GM19023 (cell line): ENCODE data around the gene SHROOM1.
A peak's percentile ranks its signal among the peaks of the same experiment; 100 is the strongest.

ENCODE experiments used
- ATAC-seq: cut with Tn5 transposase; IDR thresholded peaks from one replicate; pipeline ENCODE4 v1.9.1; 2021; ENCODE audit warnings: mild to moderate bottlenecking, moderate library complexity; ENCODE audit not compliant: unreplicated experiment

SHROOM1 gene

DNA sequence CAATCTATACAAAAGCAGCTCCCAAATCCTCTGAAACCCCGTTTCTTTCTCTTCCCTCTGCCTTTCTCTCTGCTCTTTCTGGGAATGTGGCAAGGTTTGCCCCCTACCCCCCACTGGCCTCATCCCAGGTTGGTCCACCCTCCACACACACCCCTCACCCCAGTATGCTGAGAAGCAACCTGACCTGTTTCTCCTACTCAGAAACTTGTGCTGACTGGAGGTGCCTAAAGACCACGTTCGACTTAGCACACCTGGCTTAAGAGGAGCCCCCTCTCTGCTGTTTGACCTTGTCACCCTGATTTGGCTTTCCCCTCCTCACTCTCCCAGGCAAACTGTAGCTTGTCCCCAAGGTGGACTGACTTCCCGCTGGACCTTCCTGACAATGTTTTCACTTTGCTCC lies 52.3 kb downstream of the SHROOM1 start:
- ATAC-seq: no peak

DNA sequence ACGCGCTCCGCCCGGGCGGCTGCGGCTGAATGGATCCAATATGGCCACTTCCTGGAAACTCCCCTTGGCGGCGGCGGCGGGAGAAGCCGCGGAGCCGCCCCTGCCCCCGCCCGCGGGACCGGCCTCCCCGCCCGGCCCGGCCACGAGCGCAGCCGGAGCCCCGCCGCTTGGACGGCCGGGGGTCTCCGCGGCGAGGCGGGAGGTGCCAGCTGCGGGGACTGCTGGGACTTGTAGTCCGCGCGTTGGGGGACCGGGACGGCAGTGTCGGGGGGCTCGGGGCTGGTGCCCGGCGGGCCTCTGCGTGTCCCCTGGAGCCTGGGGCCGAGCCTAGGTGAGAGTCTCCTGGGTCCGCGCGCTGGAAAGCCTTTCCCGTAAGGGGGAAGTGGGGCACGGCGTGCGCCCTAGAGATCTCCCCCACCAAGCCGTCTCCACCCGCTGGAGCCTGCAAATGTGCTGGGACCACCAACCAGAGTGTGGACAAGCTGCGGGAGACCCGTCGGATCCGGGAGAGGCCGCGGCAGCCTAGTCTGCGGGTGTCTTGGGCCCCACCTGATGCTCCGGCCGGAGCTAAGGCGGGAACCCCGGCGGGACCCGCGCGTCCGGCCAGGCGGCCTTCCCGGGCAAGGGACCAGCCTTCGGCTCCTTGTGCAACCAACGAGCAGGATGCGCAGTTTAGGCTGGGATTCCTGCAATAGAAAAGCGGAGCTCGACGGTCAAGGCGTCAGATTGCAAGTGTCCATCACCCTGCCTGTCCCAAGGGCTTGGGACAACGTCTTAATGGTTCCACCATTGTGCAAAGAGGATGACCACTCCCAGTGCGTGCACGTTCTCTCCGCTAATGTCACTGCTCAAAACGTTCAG lies 53.0 kb downstream of the SHROOM1 start, which contains the start of gene SEPTIN8:
Gene SEPTIN8 (minus strand): TSS at position 31 of the 861 bp plus-strand sequence. CDS start 102 bp downstream, outside the sequence.
- peak; percentile 57 for ATAC-seq

DNA sequence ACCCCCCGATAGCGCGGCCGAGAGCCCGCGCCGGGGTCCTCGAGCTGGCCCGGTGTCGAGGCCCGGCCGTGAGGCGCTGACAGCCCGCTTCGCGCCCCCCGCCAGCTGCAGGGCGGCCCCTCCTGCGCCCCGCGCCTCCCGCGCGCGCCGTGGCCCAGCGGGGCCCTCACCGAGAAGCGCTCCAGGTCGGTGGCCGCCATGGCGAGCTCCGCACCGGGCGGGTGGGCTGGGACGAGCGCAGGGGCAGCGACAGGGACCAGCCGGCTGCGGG lies 53.6 kb downstream of the SHROOM1 start:
- ATAC-seq: no peak

DNA sequence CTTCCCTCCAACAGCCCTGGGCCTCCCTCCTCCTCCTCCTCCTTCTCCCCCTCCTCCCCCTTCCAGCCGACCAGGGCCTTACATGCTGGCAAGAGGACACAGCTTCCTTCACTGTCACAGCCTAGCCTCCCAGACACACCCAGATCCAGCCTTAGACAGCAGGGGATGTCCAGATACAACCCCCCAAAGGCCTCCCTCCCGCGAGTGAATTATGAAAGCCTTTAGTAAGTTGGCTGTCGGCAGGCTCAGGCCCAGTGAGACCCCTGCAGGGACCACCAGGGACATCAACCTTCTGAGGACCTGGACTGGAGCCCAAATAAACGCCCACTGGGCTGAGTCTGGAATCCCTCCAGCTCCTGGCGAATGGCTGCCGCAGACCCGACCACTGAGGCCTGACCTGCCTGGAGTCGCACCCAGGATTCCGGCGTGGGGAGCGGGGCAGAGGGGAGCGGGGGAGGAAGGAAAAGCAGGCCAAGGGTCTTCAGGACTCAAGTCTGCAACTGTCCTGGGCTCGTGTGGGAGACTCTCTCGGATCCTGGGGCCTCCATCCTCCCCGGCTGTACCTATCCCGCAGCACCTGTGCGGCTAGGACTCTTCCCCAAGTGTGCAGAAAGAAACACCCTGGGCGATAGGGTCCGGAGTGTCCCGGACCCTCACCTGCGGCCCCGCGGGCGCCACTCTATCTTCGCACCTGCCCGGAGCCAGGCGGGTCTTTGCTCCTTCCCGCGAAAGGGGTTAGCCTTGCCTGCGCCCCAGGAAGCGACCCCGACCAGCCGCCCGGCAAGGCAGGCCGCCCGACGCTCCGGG lies 54.1 kb downstream of the SHROOM1 start:
- peak; percentile 14 for ATAC-seq

DNA sequence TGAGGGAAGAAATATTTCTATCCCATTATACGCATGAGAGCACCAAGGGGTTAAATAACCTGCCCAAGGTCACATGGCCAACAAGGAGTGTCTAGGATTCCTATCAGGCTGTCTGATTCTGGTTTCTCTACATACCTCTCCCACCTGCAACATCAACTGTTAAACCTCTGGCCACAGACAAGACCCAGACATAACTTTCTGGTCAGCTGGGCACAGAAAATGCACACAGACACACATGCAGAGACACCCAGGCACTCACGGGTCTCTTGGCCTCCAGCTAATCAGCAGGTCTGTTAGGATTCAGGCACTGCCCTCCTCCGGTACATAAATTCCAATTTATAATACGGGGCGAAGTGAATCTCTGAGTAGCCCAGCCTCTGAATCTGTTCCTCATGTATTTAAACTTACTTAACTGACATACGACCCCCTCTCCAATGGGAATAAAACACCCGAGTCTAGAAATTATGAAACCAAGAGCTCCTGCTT lies 54.9 kb downstream of the SHROOM1 start:
- no peak for ATAC-seq

DNA sequence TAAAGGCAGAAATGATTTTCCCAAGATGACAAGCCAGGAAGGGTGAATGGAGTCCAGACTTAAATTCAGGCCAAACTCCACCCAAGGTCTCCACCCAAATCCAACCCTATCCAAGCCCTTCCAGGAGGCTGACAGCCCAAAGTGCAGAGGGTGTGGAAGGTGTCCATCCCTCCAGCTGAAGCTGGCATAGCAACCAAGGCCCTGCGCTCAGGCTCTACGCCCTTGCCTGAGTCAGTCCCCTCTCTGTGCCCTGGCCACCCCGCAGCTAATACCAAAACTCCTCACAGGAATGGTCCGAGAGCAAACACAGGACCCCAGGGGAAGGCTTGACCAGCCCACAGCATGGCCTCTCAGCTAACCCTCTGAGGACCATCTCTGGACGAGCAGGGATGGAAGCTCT lies 55.6 kb downstream of the SHROOM1 start:
- no peak for ATAC-seq

DNA sequence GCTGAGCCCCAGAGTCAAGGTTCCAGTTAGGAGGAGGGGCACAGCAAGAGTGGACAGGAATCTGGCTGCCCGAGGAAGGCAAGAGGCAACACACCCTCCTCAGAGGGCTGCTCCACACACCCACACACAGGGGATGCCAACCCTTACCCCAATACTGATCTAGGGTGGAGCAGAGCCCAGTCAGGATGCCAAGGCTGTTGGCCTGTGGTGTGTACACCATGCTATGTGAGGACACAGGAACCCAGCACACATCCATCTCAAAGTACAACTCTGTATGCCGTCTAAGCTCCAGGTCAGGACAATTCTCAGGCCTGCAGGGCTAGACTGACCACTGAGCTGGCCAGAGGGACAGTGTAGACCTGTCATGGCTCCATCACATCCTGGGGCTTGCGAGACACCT lies 56.0 kb downstream of the SHROOM1 start:
- ATAC-seq: no peak

DNA sequence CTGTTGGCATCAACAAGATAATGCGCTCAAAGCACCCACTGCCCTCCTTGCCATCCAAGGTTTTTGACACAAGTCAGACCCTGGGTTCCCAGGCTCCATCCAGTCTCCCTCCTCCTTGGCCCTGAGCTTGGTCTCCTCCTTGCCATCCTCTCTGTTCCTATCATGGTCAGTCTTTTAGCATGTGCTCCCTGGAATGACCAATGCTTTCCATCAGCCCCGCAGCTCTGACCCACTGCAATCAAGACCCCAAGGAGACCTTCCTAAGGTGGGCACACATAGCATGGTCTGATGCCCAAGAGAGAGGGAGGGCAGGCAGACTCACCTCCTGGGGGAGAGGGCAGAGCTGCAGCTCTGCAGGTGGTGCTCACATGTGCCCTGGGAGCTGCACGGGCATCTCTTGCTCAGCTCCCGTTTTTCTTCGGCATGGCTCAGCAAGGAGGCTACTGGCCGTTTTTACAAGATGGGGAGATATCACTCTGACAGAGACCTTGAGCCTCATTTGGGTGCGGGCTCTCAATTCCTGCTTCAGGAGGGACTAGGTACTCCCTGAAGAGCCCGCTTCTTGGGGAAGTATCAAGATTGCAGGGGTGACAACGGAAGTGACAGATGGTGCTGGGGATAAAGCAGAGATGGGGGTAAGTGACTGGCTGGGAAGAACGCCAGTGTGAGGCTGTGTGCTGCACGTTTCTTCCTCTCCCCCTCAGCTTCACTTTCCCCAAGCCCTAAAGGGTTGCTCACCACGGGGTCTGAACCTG lies 56.7 kb downstream of the SHROOM1 start:
- no peak for ATAC-seq

DNA sequence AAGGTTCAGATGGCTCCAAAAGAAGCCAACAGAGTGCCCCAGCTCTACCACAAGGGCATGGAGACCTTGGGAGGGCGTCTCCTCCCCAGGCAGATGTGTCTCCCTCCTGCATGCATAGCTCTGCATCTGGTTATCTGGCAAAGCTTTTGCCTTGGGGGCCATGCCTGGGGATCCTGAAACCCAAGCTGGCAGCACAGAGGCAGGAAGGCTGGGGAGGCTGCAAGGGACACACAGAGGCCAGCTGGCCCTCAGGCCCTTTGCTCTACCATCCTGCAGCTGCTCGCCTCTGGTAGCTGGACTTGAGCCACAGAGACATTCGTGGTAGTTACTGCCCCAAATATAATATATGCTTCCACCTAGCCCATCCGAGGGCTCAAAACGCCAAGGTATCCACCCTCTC lies 57.3 kb downstream of the SHROOM1 start:
- no peak for ATAC-seq

DNA sequence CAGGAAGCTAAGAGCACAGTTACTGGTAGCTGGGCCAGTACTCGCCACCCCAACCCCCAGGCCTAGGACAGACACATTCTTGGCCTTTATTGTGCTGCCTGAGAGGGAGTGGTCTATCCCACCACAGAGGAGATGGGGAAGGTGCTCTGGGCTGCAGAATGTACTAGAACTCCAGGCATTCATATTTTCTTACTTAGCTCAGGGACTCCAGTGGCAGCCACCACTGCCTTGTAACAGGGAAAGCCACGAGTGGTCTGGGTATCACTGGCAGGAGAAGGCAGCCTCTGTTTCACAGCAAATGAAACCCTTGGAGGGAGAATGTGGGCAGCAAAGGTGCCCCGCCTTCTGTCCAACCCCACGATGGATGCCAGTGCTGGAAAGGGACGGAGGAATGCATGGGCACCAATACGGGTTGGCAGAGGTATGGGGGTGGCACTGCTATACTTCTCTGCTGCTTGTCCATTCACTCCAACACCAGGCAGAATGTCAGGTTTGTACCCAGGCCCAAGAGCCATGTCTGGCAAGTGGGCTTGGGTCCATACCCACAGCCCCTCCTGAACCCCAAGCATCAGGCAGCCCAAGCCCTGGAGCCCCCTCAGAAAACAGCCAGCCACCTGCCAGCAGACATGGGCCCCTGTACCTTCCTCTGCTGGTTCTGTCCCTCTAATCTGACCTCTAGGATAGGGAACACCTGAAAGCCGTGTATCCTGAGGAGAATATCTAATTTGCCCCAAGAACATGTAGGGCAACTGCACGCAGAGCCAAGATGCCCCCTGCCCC lies 58.0 kb downstream of the SHROOM1 start:
- ATAC-seq: no peak
